HCT116 (cell line): ENCODE results near the gene TGM2. TPM values are rescaled to one million over a fixed set of nuclear protein-coding genes. Genes with fewer than 3 reads are reported as not detected.

Experiments
- ATAC-seq: fragments of 200-7000 bp; cut with Tn5 transposase; 2 replicates; pipeline ENCODE4 v1.9.1; 2020; ENCODE audit warnings: mild to moderate bottlenecking, moderate library complexity
- BruUV-seq: library from RNA; stranded (reverse); fragments of 400-500 nt; replicated peaks from 2 replicates; lab custom pipeline; 2021; lab: Mats Ljungman, UMichigan
- CTCF ChIA-PET: fragments of 300-600 bp; sonication (Branson Sonifier 250); formaldehyde crosslinking; loops from one replicate; lab custom pipeline; 2021; ENCODE audit warnings: antibody characterized with exemption; lab: Charles Lee
- POLR2A ChIA-PET: fragments of 300-600, 350-600 bp; sonication (Branson Sonifier 250); formaldehyde crosslinking; loops from one replicate; lab custom pipeline; 2021; ENCODE audit warnings: antibody characterized with exemption; lab: Charles Lee
- RAD21 ChIA-PET, 2 experiments: fragments of 300-600 bp; sonication (Branson Sonifier 250); formaldehyde crosslinking; loops; one replicate each; lab custom pipeline; 2023; ENCODE audit warnings: low total read pairs in 2 of 2; ENCODE audit not compliant: uncharacterized antibody in 2 of 2, unreplicated experiment in 2 of 2, low non-redundant PET in 1 of 2; lab: Charles Lee
- DNase-seq: peaks from one replicate; pipeline ENCODE4 v3.0.0-alpha.2; 2010; ENCODE audit warnings: low read depth, low spot score
- H2AFZ ChIP-seq: fragments of 200-600 bp; shearing (Covaris generic), sonication (generic); 2 replicates; pipeline ENCODE4 v1.6.1; 2017; ENCODE audit warnings: low read depth, mixed run types, mixed read lengths, antibody characterized with exemption, low read length; ENCODE audit not compliant: poor library complexity, severe bottlenecking
- H3K27ac ChIP-seq: 2 replicates; pipeline ENCODE4 v1.5.1; 2012; ENCODE audit warnings: low read depth, low read length
- H3K27me3 ChIP-seq: fragments of 200-600 bp; sonication (generic); 2 replicates; pipeline ENCODE4 v1.6.1; 2016; ENCODE audit warnings: mixed run types, low read length, mixed read lengths; ENCODE audit not compliant: insufficient read depth
- H3K36me3 ChIP-seq, 2 experiments: fragments of 200-500 bp in 1 of 2; fragments of 200-600 bp in 1 of 2; sonication (Bioruptor generic) in 1 of 2; sonication (generic) in 1 of 2; 2 replicates each; pipeline versions ENCODE4 v1.5.1 to v1.6.1; 2014 to 2016; ENCODE audit warnings: low read length in 2 of 2, inconsistent platforms in 1 of 2, mixed read lengths in 1 of 2, mixed run types in 1 of 2; ENCODE audit not compliant: insufficient read depth in 2 of 2, control insufficient read depth in 1 of 2
- H3K4me1 ChIP-seq, 2 experiments: fragments of 200-600 bp in 1 of 2; sonication (generic) in 1 of 2; 2 replicates each; pipeline versions ENCODE4 v1.5.1 to v1.6.1; 2012 to 2017; ENCODE audit warnings: low read length in 2 of 2, inconsistent platforms in 1 of 2, mild to moderate bottlenecking in 1 of 2, mixed read lengths in 1 of 2, mixed run types in 1 of 2, moderate library complexity in 1 of 2; ENCODE audit not compliant: insufficient read depth in 2 of 2, control insufficient read depth in 1 of 2
- H3K4me2 ChIP-seq: fragments of 200-600 bp; sonication (generic); 2 replicates; pipeline ENCODE4 v1.6.1; 2017; ENCODE audit warnings: mixed run types, low read length, mixed read lengths
- H3K4me3 ChIP-seq, 2 experiments: fragments of 200-600 bp in 1 of 2; sonication (generic) in 1 of 2; replicated peaks in 1 of 2; 2 replicates each; pipeline ENCODE4 v1.5.1; 2011 to 2016; ENCODE audit warnings: low read length in 2 of 2, control low read depth in 1 of 2, low read depth in 1 of 2, mild to moderate bottlenecking in 1 of 2, mixed read lengths in 1 of 2, mixed run types in 1 of 2
- H3K79me2 ChIP-seq: fragments of 200-600 bp; sonication (generic); 2 replicates; pipeline ENCODE4 v1.6.1; 2017; ENCODE audit warnings: mild to moderate bottlenecking, mixed run types, low read length, moderate library complexity, mixed read lengths; ENCODE audit not compliant: insufficient read depth
- H3K9ac ChIP-seq: fragments of 200-600 bp; sonication (generic); 2 replicates; pipeline ENCODE4 v1.6.1; 2016; ENCODE audit warnings: low read length, mixed read lengths
- H3K9me2 ChIP-seq: fragments of 200-600 bp; sonication (generic), shearing (Covaris generic); 2 replicates; pipeline ENCODE4 v1.6.1; 2017; ENCODE audit warnings: mixed run types, mild to moderate bottlenecking, moderate library complexity; ENCODE audit not compliant: insufficient read depth
- H3K9me3 ChIP-seq, 2 experiments: fragments of 200-500 bp in 1 of 2; fragments of 200-600 bp in 1 of 2; sonication (Bioruptor generic) in 1 of 2; sonication (generic) in 1 of 2; 2 replicates each; pipeline ENCODE4 v1.6.1; 2014 to 2017; ENCODE audit warnings: low read length in 2 of 2, mixed read lengths in 2 of 2, inconsistent platforms in 1 of 2, low read depth in 1 of 2, mild to moderate bottlenecking in 1 of 2, mixed run types in 1 of 2, moderate library complexity in 1 of 2; ENCODE audit not compliant: control insufficient read depth in 1 of 2, insufficient read depth in 1 of 2
- H4K20me1 ChIP-seq: fragments of 200-600 bp; sonication (generic), shearing (Covaris generic); 2 replicates; pipeline ENCODE4 v1.6.1; 2017; ENCODE audit warnings: mixed run types, mild to moderate bottlenecking, moderate library complexity; ENCODE audit not compliant: insufficient read depth
- CEBPB ChIP-seq: IDR thresholded peaks from 2 replicates; pipeline ENCODE4 v1.6.1; 2012; ENCODE audit warnings: low read depth
- ELF1 ChIP-seq: IDR thresholded peaks from 2 replicates; pipeline ENCODE4 v1.6.1; 2012; ENCODE audit warnings: low read depth, borderline replicate concordance
- EZH2phosphoT487 ChIP-seq: fragments of 200-600 bp; IDR thresholded peaks from 2 replicates; pipeline ENCODE4 v1.6.1; 2018; ENCODE audit warnings: antibody characterized with exemption, borderline replicate concordance
- FOSL1 ChIP-seq: IDR thresholded peaks from 2 replicates; pipeline ENCODE4 v1.6.1; 2012; ENCODE audit warnings: low read depth
- POLR2AphosphoS5 ChIP-seq: IDR thresholded peaks from 2 replicates; pipeline ENCODE4 v1.6.1; 2011; ENCODE audit warnings: mild to moderate bottlenecking, low read depth, low read length, moderate library complexity
- SIN3A ChIP-seq: IDR thresholded peaks from 2 replicates; pipeline ENCODE4 v1.6.1; 2012; ENCODE audit warnings: low read depth
- SP1 ChIP-seq: IDR thresholded peaks from 2 replicates; pipeline ENCODE4 v1.6.1; 2012; ENCODE audit warnings: low read depth
- SRF ChIP-seq: IDR thresholded peaks from 2 replicates; pipeline ENCODE4 v1.6.1; 2012; ENCODE audit warnings: low read depth
- TCF7L2 ChIP-seq: IDR thresholded peaks from 2 replicates; pipeline ENCODE4 v1.7.0; 2011; ENCODE audit warnings: borderline replicate concordance, inconsistent platforms; ENCODE audit not compliant: insufficient read depth, insufficient read length; ENCODE audit errors: extremely low read depth
- YY1 ChIP-seq: IDR thresholded peaks from 2 replicates; pipeline ENCODE4 v1.6.1; 2011; ENCODE audit warnings: low read length, low read depth, moderate library complexity, mild to moderate bottlenecking; ENCODE audit not compliant: insufficient replicate concordance; ENCODE audit errors: extremely low read depth
- ZNF274 ChIP-seq: fragments of 200-500 bp; sonication (Bioruptor generic); IDR thresholded peaks from 2 replicates; pipeline ENCODE4 v1.6.1; 2014; ENCODE audit warnings: mild to moderate bottlenecking, low read depth, low read length, inconsistent platforms
- intact Hi-C: fragments of 100-400 bp; cut with micrococcal nuclease; formaldehyde crosslinking; loops from 2 replicates; pipeline ENCODE4 v1.10.0; 2022
- total RNA-seq: library from RNA; stranded (reverse); gene quantifications from one replicate; pipeline ENCODE4 v1.2.1, GENCODE V29; 2021; ENCODE audit not compliant: unreplicated experiment
- TF ChIP-seq, protein P1 (sequence below): IDR thresholded peaks from 2 replicates; pipeline ENCODE4 v1.6.1; 2012
- TF ChIP-seq, protein P2 (sequence below): IDR thresholded peaks from 2 replicates; pipeline ENCODE4 v1.6.1; 2012; ENCODE audit warnings: low read depth

The TGM2 gene
- total RNA-seq, 1 experiment from 2014 or later: 6.1 TPM

DNA sequence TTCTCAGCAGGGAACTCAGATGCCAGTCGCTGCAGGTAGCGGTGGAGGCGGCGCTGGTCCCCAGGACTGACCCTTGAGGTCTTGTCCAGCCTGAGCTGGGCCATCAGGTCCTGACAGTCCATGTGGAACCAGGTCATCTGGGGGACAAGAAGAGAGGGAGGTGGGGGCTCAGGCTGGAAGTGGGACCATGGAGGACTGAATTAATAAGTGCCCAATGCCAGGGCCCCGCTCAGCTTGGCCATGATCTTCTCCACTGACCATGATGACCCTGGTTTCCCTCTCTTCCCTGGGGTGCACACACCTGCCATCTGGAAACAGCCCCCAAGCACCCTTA is 48.5 kb upstream of the TGM2 start:
- Histone ChIP-seq H3K4me3 (no peak overlapping the region), H3K36me3 (no peaks in the 10 kb centered on the region), H3K9me2 (no peaks in the 10 kb centered on the region), H3K27ac (no peak overlapping the region), H3K4me2 (no peak overlapping the region), H4K20me1 (no peaks in the 10 kb centered on the region), H3K79me2 (no peaks in the 10 kb centered on the region), H3K9ac (no peak overlapping the region), H3K4me1 (peaks cover 8 to 20% of the 10 kb centered on the region in 2 experiments), H3K9me3 (no peaks in the 10 kb centered on the region), H3K27me3 (no peaks in the 10 kb centered on the region), H2AFZ (no peak overlapping the region)
- ChIA-PET CTCF (interaction anchor here (1.6 kb wide), 1 partner anchor 8 kb away, joined by 7 read pairs; no protein-coding TSS in a partner anchor), POLR2A (no interaction called here), RAD21 (no interaction called here)
- DNase-seq (no peak), ATAC-seq (no peak)
- BruUV-seq: no TSS peak
- TF ChIP-seq ELF1 (no peak), ZNF274 (no peak), CEBPB (no peak), POLR2AphosphoS5 (no peak), EZH2phosphoT487 (no peak), FOSL1 (no peak), TCF7L2 (no peak), YY1 (no peak), SIN3A (no peak)
- TF ChIP-seq, protein P1, sequence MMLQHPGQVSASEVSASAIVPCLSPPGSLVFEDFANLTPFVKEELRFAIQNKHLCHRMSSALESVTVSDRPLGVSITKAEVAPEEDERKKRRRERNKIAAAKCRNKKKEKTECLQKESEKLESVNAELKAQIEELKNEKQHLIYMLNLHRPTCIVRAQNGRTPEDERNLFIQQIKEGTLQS: no peak
- intact Hi-C loops: no loop called here

DNA sequence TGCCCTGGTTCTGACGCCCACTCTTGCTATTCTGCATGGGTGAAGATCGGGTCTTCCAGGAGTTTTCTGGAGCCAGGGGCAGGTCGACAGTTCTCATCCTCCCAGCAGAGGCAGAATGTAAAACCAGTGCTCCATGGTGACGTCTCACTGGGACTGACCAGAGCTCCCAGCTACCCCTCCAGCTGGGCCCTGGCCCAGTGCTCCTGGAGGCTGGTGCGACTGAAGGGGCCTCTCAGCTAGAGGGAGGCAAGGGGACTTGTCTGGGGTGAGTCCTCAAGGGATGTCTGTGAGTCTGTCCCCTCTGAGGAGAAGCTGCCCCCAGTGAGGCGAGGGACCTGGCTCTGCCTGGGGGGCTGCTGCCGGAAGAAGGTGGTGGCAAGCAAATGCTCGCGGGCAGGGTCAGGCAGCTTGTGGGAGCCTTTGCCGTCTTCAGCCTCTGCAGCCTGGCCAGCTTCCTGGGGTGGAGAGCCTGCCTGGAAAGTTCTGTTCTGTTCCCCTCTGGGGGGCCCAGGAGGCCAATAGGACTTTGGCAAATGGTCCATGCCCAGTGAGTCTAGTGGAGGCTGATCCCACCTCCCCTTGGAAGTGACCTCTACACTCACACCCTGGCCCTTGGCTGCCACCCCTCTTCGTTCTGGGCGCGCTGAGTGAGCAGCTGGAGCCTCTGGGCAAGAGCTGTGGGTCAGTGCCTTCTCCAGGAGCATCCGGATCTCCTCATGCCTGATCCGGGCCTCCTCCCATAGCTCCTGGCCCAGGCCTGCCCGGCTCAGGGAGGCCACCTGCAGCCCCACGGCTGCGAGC is 47.9 kb upstream of the TGM2 start:
- no peaks in the 10 kb centered on the region for H3K36me3 ChIP-seq
- no peaks in the 10 kb centered on the region for H3K27me3 ChIP-seq
- no peak overlapping the region for H3K4me2 ChIP-seq
- no TSS peak for BruUV-seq
- no peaks in the 10 kb centered on the region for H4K20me1 ChIP-seq
- no peaks in the 10 kb centered on the region for H3K9me2 ChIP-seq
- H3K9ac ChIP-seq: no peak overlapping the region
- ATAC-seq (no peak), DNase-seq (no peak)
- no peaks in the 10 kb centered on the region for H3K9me3 ChIP-seq
- CTCF ChIA-PET: interaction anchor here (1.6 kb wide), 1 partner anchor 8 kb away, joined by 7 read pairs; no protein-coding TSS in a partner anchor
- no peak overlapping the region for H3K4me3 ChIP-seq
- intact Hi-C loops: no loop called here
- H3K79me2 ChIP-seq: no peaks in the 10 kb centered on the region
- peaks cover 7 to 14% of the 10 kb centered on the region in 2 experiments for H3K4me1 ChIP-seq
- RAD21 ChIA-PET: no interaction called here
- no peak overlapping the region for H2AFZ ChIP-seq
- H3K27ac ChIP-seq: no peak overlapping the region
- POLR2A ChIA-PET: no interaction called here
- TF ChIP-seq YY1 (no peak), ZNF274 (no peak), SIN3A (no peak), SRF (no peak), SP1 (no peak), POLR2AphosphoS5 (no peak)
- TF ChIP-seq, protein P1: no peak
- TF ChIP-seq, protein P2, sequence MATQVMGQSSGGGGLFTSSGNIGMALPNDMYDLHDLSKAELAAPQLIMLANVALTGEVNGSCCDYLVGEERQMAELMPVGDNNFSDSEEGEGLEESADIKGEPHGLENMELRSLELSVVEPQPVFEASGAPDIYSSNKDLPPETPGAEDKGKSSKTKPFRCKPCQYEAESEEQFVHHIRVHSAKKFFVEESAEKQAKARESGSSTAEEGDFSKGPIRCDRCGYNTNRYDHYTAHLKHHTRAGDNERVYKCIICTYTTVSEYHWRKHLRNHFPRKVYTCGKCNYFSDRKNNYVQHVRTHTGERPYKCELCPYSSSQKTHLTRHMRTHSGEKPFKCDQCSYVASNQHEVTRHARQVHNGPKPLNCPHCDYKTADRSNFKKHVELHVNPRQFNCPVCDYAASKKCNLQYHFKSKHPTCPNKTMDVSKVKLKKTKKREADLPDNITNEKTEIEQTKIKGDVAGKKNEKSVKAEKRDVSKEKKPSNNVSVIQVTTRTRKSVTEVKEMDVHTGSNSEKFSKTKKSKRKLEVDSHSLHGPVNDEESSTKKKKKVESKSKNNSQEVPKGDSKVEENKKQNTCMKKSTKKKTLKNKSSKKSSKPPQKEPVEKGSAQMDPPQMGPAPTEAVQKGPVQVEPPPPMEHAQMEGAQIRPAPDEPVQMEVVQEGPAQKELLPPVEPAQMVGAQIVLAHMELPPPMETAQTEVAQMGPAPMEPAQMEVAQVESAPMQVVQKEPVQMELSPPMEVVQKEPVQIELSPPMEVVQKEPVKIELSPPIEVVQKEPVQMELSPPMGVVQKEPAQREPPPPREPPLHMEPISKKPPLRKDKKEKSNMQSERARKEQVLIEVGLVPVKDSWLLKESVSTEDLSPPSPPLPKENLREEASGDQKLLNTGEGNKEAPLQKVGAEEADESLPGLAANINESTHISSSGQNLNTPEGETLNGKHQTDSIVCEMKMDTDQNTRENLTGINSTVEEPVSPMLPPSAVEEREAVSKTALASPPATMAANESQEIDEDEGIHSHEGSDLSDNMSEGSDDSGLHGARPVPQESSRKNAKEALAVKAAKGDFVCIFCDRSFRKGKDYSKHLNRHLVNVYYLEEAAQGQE: no peak
